Measurements from ENCODE around the gene DLG1.

- no peak for TF ChIP-seq CTCF (IDR thresholded peaks at IDR 0.05)
- TF ChIP-seq POLR2A (IDR thresholded peaks at IDR 0.05), result no peak
These were observed 109.4 kb downstream of the DLG1 start for GRCh38 chr3:197188963-197189362.
